Measurements from ENCODE around the gene OGT. TPM values are rescaled to one million over a fixed set of nuclear protein-coding genes. Genes with fewer than 3 reads are reported as not detected.
"Not testable (repeated sequence)": the region's sequence is repeated elsewhere in the genome, so short reads cannot be mapped to it uniquely, and the experiment has no call there.

OGT gene
- total RNA-seq (100 to 1,000 TPM; 636 to 675 TPM), polyA plus RNA-seq (10 to 100 TPM; 29.7 to 32.7 (median 31.3) TPM), total RNA-seq (641 to 1,289 (median 934) reads per million in 6 experiments)

GRCh38 chrX:71532753-71533425 is at the start of gene OGT:
Gene OGT (plus strand): TSS chrX:71533104. CDS start chrX:71533300, 196 bp downstream.
- no peaks in the 10 kb centered on the region for H3K27me3 Mint-ChIP-seq
- H3K9me3 Mint-ChIP-seq = peaks cover 0 to 5% (median 0%) of the 10 kb centered on the region in 9 donors
- peak; percentile 76 to 98 (median 91) for DNase-seq
- H3K36me3 Mint-ChIP-seq = peaks cover 7 to 30% (median 28%) of the 10 kb centered on the region in 3 donors
- peak; percentile 78 to 81 for ATAC-seq
- POLR2A ChIA-PET = interaction anchor here (0.5 to 4.4 kb wide), 22 partner anchors 11 to 430 kb away, joined by 3 to 47 read pairs (median 5); partner anchors contain the start of genes CXCR3, IL2RG, TAF1 and ZMYM3
- peak within 1 kb of the TSS; percentile 94 to 99 (median 97) for H3K4me3 Mint-ChIP-seq
- peaks cover 6 to 40% (median 28%) of the 10 kb centered on the region in 4 donors for H3K4me1 Mint-ChIP-seq
- H3K27ac Mint-ChIP-seq = peak within 1 kb of the TSS; percentile 95 to 99 (median 98)

- Mint-ChIP-seq H3K27me3 (no peaks in the 10 kb centered on the region), H3K27ac (no peak overlapping the region), H3K9me3 (peaks cover 0 to 2% (median 0%) of the 10 kb centered on the region in 9 donors), H3K4me3 (no peak overlapping the region), H3K36me3 (no peaks in the 10 kb centered on the region), H3K4me1 (peaks cover 4 to 13% (median 6%) of the 10 kb centered on the region in 4 donors)
- no peak for DNase-seq
- ATAC-seq = no peak
- POLR2A ChIA-PET = no interaction called here
These were observed 45.1 kb upstream of the OGT start for GRCh38 chrX:71487814-71488213.

- Mint-ChIP-seq H3K27ac (peak overlapping the region in 1 of 10 donors; percentile 34), H3K9me3 (peaks cover 0 to 2% (median 0%) of the 10 kb centered on the region in 9 donors), H3K4me3 (no peak overlapping the region), H3K36me3 (no peaks in the 10 kb centered on the region), H3K4me1 (peaks cover 4 to 18% (median 7%) of the 10 kb centered on the region in 4 donors), H3K27me3 (no peaks in the 10 kb centered on the region)
- POLR2A ChIA-PET = no interaction called here
- ATAC-seq = no peak
- no peak for DNase-seq
These were observed 43.4 kb upstream of the OGT start for GRCh38 chrX:71489540-71489939.

GRCh38 chrX:71492231-71493065 is 40.5 kb upstream of the OGT start:
- Mint-ChIP-seq H3K27me3 (no peaks in the 10 kb centered on the region), H3K4me3 (peak overlapping the region; percentile 76 to 89 (median 84)), H3K27ac (peak overlapping the region in 8 of 10 donors; percentile 34 to 86 (median 79)), H3K4me1 (peaks cover 7 to 22% (median 11%) of the 10 kb centered on the region in 4 donors), H3K36me3 (no peaks in the 10 kb centered on the region), H3K9me3 (peaks cover 0 to 2% (median 0%) of the 10 kb centered on the region in 9 donors)
- peak; percentile 11 to 70 (median 35) for DNase-seq
- peak; percentile 87 to 88 for ATAC-seq
- POLR2A ChIA-PET = interaction anchor here (0.7 to 3.5 kb wide), 7 partner anchors 20 to 209 kb away, joined by 3 to 44 read pairs (median 4); partner anchors contain the start of genes NONO and OGT

- ATAC-seq (no peak), DNase-seq (no peak)
- H3K4me1 Mint-ChIP-seq = peaks cover 7 to 22% (median 11%) of the 10 kb centered on the region in 4 donors
- POLR2A ChIA-PET = interaction anchor here (1.3 to 3.5 kb wide), 5 partner anchors 36 to 113 kb away, joined by 3 to 44 read pairs (median 10); partner anchors contain the start of gene OGT
- peak overlapping the region in 4 of 10 donors; percentile 8 to 83 (median 25) for H3K27ac Mint-ChIP-seq
- no peaks in the 10 kb centered on the region for H3K27me3 Mint-ChIP-seq
- no peaks in the 10 kb centered on the region for H3K36me3 Mint-ChIP-seq
- peaks cover 0 to 2% (median 0%) of the 10 kb centered on the region in 9 donors for H3K9me3 Mint-ChIP-seq
- peak overlapping the region; percentile 45 to 89 (median 80) for H3K4me3 Mint-ChIP-seq
These were observed 39.7 kb upstream of the OGT start for GRCh38 chrX:71493111-71493613.

- POLR2A ChIA-PET = not testable (repeated sequence)
These were observed 36.9 kb upstream of the OGT start for GRCh38 chrX:71495979-71496378.

GRCh38 chrX:71496476-71496875 is 36.4 kb upstream of the OGT start:
- ATAC-seq (no peak), DNase-seq (no peak)
- POLR2A ChIA-PET = no interaction called here
- no peak overlapping the region for H3K27ac Mint-ChIP-seq
- H3K9me3 Mint-ChIP-seq = no peaks in the 10 kb centered on the region
- no peaks in the 10 kb centered on the region for H3K36me3 Mint-ChIP-seq
- no peak overlapping the region for H3K4me3 Mint-ChIP-seq
- H3K4me1 Mint-ChIP-seq = peaks cover 5 to 16% (median 11%) of the 10 kb centered on the region in 4 donors
- H3K27me3 Mint-ChIP-seq = no peaks in the 10 kb centered on the region

More at GRCh38 chrX:71495979-71496378, 36.9 kb upstream of the OGT start:
- Mint-ChIP-seq H3K4me1 (peaks cover 5 to 17% (median 11%) of the 10 kb centered on the region in 4 donors), H3K27ac (peak overlapping the region in 1 of 10 donors; percentile 12)
- H3K9me3 Mint-ChIP-seq, H3K27me3 Mint-ChIP-seq, ATAC-seq, H3K36me3 Mint-ChIP-seq, DNase-seq, H3K4me3 Mint-ChIP-seq: not testable (repeated sequence)

- H3K27me3 Mint-ChIP-seq, H3K36me3 Mint-ChIP-seq, H3K4me3 Mint-ChIP-seq, DNase-seq, ATAC-seq, H3K27ac Mint-ChIP-seq, H3K9me3 Mint-ChIP-seq, H3K4me1 Mint-ChIP-seq, POLR2A ChIA-PET: not testable (repeated sequence)
These were observed 30.8 kb upstream of the OGT start for GRCh38 chrX:71502080-71502479.

GRCh38 chrX:71504346-71504745 is 28.6 kb upstream of the OGT start:
- Mint-ChIP-seq H3K4me1 (no peaks in the 10 kb centered on the region), H3K27ac (no peak overlapping the region), H3K4me3 (no peak overlapping the region), H3K27me3 (no peaks in the 10 kb centered on the region), H3K9me3 (no peaks in the 10 kb centered on the region), H3K36me3 (no peaks in the 10 kb centered on the region)
- no peak for ATAC-seq
- DNase-seq = no peak
- POLR2A ChIA-PET = no interaction called here

GRCh38 chrX:71509289-71509688 is 23.6 kb upstream of the OGT start:
- DNase-seq (no peak), ATAC-seq (no peak)
- H3K36me3 Mint-ChIP-seq = no peaks in the 10 kb centered on the region
- peaks cover 4 to 14% (median 10%) of the 10 kb centered on the region in 4 donors for H3K4me1 Mint-ChIP-seq
- no peak overlapping the region for H3K27ac Mint-ChIP-seq
- POLR2A ChIA-PET = no interaction called here
- H3K27me3 Mint-ChIP-seq = no peaks in the 10 kb centered on the region
- no peaks in the 10 kb centered on the region for H3K9me3 Mint-ChIP-seq
- H3K4me3 Mint-ChIP-seq = no peak overlapping the region

GRCh38 chrX:71510161-71510560 is 22.7 kb upstream of the OGT start:
- H3K36me3 Mint-ChIP-seq = no peaks in the 10 kb centered on the region
- POLR2A ChIA-PET = no interaction called here
- H3K9me3 Mint-ChIP-seq = no peaks in the 10 kb centered on the region
- no peak overlapping the region for H3K27ac Mint-ChIP-seq
- H3K27me3 Mint-ChIP-seq = no peaks in the 10 kb centered on the region
- no peak overlapping the region for H3K4me3 Mint-ChIP-seq
- no peak for DNase-seq
- H3K4me1 Mint-ChIP-seq = peaks cover 12 to 22% (median 17%) of the 10 kb centered on the region in 4 donors
- ATAC-seq = no peak

- ATAC-seq, H3K4me3 Mint-ChIP-seq, H3K27me3 Mint-ChIP-seq, H3K36me3 Mint-ChIP-seq, DNase-seq, H3K9me3 Mint-ChIP-seq: not testable (repeated sequence)
- POLR2A ChIA-PET = interaction anchor here (1.0 to 2.5 kb wide), 3 partner anchors 19 to 105 kb away, joined by 4 to 16 read pairs (median 5); partner anchors contain the start of genes CXCR3 and OGT
- Mint-ChIP-seq H3K4me1 (peaks cover 12 to 22% (median 18%) of the 10 kb centered on the region in 4 donors), H3K27ac (peak overlapping the region in 1 of 10 donors; percentile 83)
These were observed 19.2 kb upstream of the OGT start for GRCh38 chrX:71513731-71514130.
